Measurements from ENCODE around the gene ITIH2. TPM values are rescaled to one million over a fixed set of nuclear protein-coding genes. Genes with fewer than 3 reads are reported as not detected.

Gene ITIH2
- total RNA-seq, 4 donors from 2014 or later: not detected

- WGBS: 73% methylated on average over 3 of the region's 3 CpGs
- DNase-seq (ENCODE audit: extremely low spot score): no peak
- Histone ChIP-seq H3K4me3 (no peak overlapping the region), H3K9me3 (no peaks in the 10 kb centered on the region), H3K36me3 (no peaks in the 10 kb centered on the region), H3K27ac (replicated peaks in 1 of 4) (no peak overlapping the region), H3K27me3 (peaks cover 0 to 40% (median 0%) of the 10 kb centered on the region in 4 donors), H3K4me1 (no peaks in the 10 kb centered on the region)
- intact Hi-C loops (cut with DNase I): no loop called here
- TF ChIP-seq CTCF (IDR thresholded peaks at IDR 0.05) (no peak), POLR2AphosphoS5 (IDR thresholded peaks at IDR 0.05) (no peak), EP300 (IDR thresholded peaks at IDR 0.05) (no peak), POLR2A (IDR thresholded peaks at IDR 0.05; ENCODE audit: low read depth) (no peak)
Measured at GRCh38 chr10:7705341-7705740, 2.2 kb downstream of the ITIH2 start.

- 86% methylated on average over 4 of the region's 4 CpGs for WGBS
Measured at GRCh38 chr10:7706534-7707073, 3.5 kb downstream of the ITIH2 start.

GRCh38 chr10:7707102-7707501 lies 4.0 kb downstream of the ITIH2 start:
- no peak overlapping the region for H3K27ac ChIP-seq (replicated peaks in 1 of 4)
- intact Hi-C loops (cut with DNase I): no loop called here
- no peaks in the 10 kb centered on the region for H3K4me1 ChIP-seq
- peaks cover 0 to 31% (median 0%) of the 10 kb centered on the region in 4 donors for H3K27me3 ChIP-seq
- no peaks in the 10 kb centered on the region for H3K36me3 ChIP-seq
- TF ChIP-seq POLR2A (IDR thresholded peaks at IDR 0.05; ENCODE audit: low read depth) (no peak), POLR2AphosphoS5 (IDR thresholded peaks at IDR 0.05) (no peak), CTCF (IDR thresholded peaks at IDR 0.05) (no peak), EP300 (IDR thresholded peaks at IDR 0.05) (no peak)
- H3K9me3 ChIP-seq: no peaks in the 10 kb centered on the region
- WGBS: 56% methylated on average over 4 of the region's 4 CpGs
- no peak for DNase-seq (ENCODE audit: extremely low spot score)
- H3K4me3 ChIP-seq: no peak overlapping the region

More at GRCh38 chr10:7706534-7707073, 3.5 kb downstream of the ITIH2 start:
- TF ChIP-seq POLR2A (IDR thresholded peaks at IDR 0.05; ENCODE audit: low read depth) (no peak), CTCF (IDR thresholded peaks at IDR 0.05) (no peak), EP300 (IDR thresholded peaks at IDR 0.05) (no peak), POLR2AphosphoS5 (IDR thresholded peaks at IDR 0.05) (no peak)
- no peaks in the 10 kb centered on the region for H3K9me3 ChIP-seq
- H3K4me1 ChIP-seq: no peaks in the 10 kb centered on the region
- DNase-seq (ENCODE audit: extremely low spot score): no peak
- H3K36me3 ChIP-seq: no peaks in the 10 kb centered on the region
- no peak overlapping the region for H3K4me3 ChIP-seq
- no peak overlapping the region for H3K27ac ChIP-seq (replicated peaks in 1 of 4)
- intact Hi-C loops (cut with DNase I): no loop called here
- peaks cover 0 to 36% (median 0%) of the 10 kb centered on the region in 4 donors for H3K27me3 ChIP-seq

- TF ChIP-seq POLR2A (IDR thresholded peaks at IDR 0.05; ENCODE audit: low read depth) (no peak), EP300 (IDR thresholded peaks at IDR 0.05) (no peak)
- Histone ChIP-seq H3K27me3 (peaks cover 0 to 26% (median 0%) of the 10 kb centered on the region in 4 donors), H3K27ac (replicated peaks in 1 of 4) (no peak overlapping the region), H3K4me1 (no peaks in the 10 kb centered on the region), H3K9me3 (no peaks in the 10 kb centered on the region), H3K36me3 (no peaks in the 10 kb centered on the region), H3K4me3 (no peak overlapping the region)
- intact Hi-C loops (cut with DNase I): no loop called here
- DNase-seq (ENCODE audit: extremely low spot score): no peak
- 83% methylated on average over 5 of the region's 5 CpGs for WGBS
Measured at GRCh38 chr10:7707858-7708622, 4.9 kb downstream of the ITIH2 start.

- DNase-seq (ENCODE audit: extremely low spot score): no peak
- no peak for TF ChIP-seq POLR2AphosphoS5 (IDR thresholded peaks at IDR 0.05)
- Histone ChIP-seq H3K36me3 (no peaks in the 10 kb centered on the region), H3K4me1 (no peaks in the 10 kb centered on the region), H3K4me3 (no peak overlapping the region), H3K27ac (replicated peaks in 1 of 4) (no peak overlapping the region), H3K27me3 (peaks cover 0 to 26% (median 0%) of the 10 kb centered on the region in 4 donors), H3K9me3 (no peaks in the 10 kb centered on the region)
- intact Hi-C loops (cut with DNase I): no loop called here
- WGBS: 93% methylated on average over 4 of the region's 4 CpGs
Measured at GRCh38 chr10:7708832-7709231, 5.7 kb downstream of the ITIH2 start.
